Measurements from ENCODE around the gene ACTL10.

The ACTL10 gene

DNA sequence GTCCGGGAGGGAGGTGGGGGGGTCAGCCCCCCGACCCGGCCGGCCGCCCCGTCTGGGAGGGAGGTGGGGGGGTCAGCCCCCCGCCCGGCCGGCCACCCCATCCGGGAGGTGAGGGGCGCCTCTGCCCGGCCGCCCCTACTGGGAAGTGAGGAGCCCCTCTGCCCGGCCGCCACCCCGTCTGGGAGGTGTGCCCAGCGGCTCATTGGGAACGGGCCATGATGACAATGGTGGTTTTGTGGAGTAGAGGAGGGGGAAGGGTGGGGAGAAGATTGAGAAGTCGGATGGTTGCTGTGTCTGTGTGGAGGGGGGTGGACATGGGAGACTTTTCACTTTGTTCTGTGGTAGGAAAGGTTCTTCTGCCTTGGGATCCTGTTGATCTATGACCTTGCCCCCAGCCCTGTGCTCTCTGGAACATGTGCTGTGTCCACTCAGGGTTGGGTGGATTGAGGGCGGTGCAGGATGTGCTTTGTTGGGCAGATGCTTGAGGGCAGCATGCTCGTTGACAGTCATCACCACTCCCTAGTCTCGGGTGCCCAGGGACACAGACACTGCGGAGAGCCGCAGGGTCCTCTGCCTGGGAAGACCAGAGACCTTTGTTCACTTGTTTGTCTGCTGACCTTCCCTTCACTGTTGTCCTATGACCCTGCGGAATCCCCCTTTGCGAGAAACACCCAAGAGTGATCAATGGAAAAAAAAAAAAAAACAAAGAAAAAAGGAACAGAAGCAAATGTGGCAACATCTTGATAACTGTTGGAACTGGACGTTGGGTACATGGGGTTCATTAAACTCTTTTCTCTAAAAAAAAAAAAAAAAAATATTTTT is 35.1 kb downstream of the ACTL10 start:
- no peak for DNase-seq (ENCODE audit: low read depth in 1 of 2, low spot score in 1 of 2)
- TF ChIP-seq JUND (IDR thresholded peaks at IDR 0.05; ENCODE audit: low read depth), result no peak
- in situ Hi-C loops (cut with HindIII; ENCODE audit: low pct_unique_long_range_greater_than_20kb, low sequenced_read_pairs), result no loop called here

DNA sequence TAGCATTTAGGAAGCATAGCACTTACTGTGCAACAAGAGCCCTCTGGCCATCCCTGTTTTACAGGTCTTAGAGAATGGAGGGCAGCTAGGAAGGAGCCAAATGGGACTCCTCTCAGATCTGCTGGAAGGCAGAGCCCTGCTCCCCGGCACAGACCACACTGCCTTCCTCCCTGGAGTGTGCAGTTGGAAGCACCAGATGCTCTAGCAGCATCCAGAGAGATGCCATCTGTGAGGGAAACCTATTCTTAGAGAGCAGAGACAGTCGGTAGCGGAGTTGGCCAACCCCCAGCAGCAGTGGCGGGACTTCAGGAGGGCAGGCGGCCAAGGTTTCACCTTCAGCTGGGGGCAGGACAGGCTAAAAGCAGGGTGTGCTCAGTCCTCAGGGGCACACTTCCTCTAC is 36.1 kb downstream of the ACTL10 start:
- in situ Hi-C loops (cut with HindIII; ENCODE audit: low pct_unique_long_range_greater_than_20kb, low sequenced_read_pairs), result no loop called here
- peak; percentile 55 to 60 for DNase-seq (ENCODE audit: low read depth in 1 of 2, low spot score in 1 of 2)

DNA sequence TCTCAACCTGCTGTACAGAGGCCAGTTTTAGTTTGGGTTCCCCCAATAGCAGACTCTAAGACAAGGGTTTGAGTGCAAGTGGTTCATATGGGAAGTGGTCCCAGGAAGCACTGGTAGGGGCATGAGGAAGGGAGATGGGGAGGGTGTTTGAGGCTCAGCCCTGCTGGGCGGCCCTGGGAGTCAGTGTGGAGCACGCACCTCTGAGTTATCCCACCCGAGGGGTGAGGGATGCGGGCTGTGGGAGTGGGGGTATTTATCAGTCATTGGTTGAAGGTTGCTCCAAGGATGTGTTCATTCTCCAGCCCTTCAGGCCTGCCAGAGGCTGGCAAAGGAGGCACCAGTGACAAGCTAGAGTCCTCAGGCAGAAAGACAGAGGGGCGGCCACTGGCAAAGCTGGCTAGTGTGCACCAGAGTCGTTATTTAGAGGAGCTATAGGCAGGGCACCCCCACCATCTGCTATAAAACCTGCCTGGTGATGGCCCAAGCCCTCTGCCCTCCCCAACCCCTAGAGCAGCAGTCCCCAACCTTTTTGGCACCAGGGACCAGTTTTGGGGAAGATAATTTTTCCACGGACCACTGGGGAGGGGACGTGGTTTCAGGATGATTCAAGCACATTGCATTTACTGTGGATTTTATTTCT is 36.9 kb downstream of the ACTL10 start:
- no peak for TF ChIP-seq JUND (IDR thresholded peaks at IDR 0.05; ENCODE audit: low read depth)
- in situ Hi-C loops (cut with HindIII; ENCODE audit: low pct_unique_long_range_greater_than_20kb, low sequenced_read_pairs), result no loop called here
- no peak for DNase-seq (ENCODE audit: low read depth in 1 of 2, low spot score in 1 of 2)

More for the DNA sequence above, 36.1 kb downstream of the ACTL10 start:
- no peak for TF ChIP-seq JUND (IDR thresholded peaks at IDR 0.05; ENCODE audit: low read depth)

GRCh38 chr20:33704197-33704924 is 37.6 kb downstream of the ACTL10 start:
- in situ Hi-C loops (cut with HindIII; ENCODE audit: low pct_unique_long_range_greater_than_20kb, low sequenced_read_pairs), result no loop called here
- no peak for DNase-seq (ENCODE audit: low read depth in 1 of 2, low spot score in 1 of 2)
- TF ChIP-seq JUND (IDR thresholded peaks at IDR 0.05; ENCODE audit: low read depth), result no peak

GRCh38 chr20:33707668-33708067 is 40.9 kb downstream of the ACTL10 start:
- in situ Hi-C loops (cut with HindIII; ENCODE audit: low pct_unique_long_range_greater_than_20kb, low sequenced_read_pairs), result no loop called here
- TF ChIP-seq JUND (IDR thresholded peaks at IDR 0.05; ENCODE audit: low read depth), result no peak
- DNase-seq (ENCODE audit: low read depth in 1 of 2, low spot score in 1 of 2), result no peak

DNA sequence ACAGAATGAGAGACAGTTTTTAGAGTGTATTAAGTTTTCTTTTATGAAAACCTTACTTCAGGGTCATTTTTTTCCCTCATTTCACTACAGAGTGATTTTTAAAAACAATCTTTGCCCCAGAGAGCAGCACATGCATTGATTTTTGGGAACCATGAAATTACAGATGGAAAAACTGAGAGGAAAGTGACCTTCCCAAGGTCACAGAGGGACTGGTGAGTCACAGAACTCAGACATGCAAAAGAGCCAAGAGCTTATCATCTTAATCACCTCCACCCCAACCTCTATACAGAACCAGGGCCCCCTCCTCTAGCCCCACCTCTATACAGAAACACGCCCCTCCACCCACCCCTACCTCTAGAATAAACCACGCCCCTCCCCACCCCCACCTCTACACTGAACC is 42.7 kb downstream of the ACTL10 start:
- no peak for TF ChIP-seq JUND (IDR thresholded peaks at IDR 0.05; ENCODE audit: low read depth)
- in situ Hi-C loops (cut with HindIII; ENCODE audit: low pct_unique_long_range_greater_than_20kb, low sequenced_read_pairs), result no loop called here
- no peak for DNase-seq (ENCODE audit: low read depth in 1 of 2, low spot score in 1 of 2)

DNA sequence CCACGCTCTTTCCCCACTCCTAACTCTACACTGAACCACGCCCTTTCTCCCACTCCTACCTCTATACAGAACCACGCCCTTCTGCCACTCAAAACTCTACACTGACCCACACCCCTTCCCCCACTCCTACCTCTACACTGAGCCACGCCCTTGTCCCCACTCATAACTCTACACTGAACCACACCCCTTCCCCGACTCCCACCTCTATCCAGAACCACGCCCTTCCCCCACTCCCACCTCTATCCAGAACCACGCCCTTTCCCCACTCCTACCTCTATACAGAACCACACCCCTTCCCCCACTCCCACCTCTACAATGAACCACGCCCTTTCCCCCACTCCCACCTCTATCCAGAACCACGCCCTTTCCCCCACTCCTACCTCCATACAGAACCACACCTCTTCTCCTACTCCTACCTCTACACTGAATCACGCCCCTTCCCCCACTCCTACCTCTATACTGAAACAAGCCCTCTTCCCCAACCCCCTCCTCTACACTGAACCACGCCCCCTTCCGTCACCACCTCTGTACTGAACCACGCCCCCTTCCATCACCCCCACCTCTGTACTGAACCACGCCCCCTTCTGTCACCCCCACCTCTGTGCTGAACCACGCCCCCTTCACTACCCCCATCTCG is 43.3 kb downstream of the ACTL10 start:
- no peak for TF ChIP-seq JUND (IDR thresholded peaks at IDR 0.05; ENCODE audit: low read depth)
- in situ Hi-C loops (cut with HindIII; ENCODE audit: low pct_unique_long_range_greater_than_20kb, low sequenced_read_pairs), result no loop called here
- DNase-seq (ENCODE audit: low read depth in 1 of 2, low spot score in 1 of 2), result no peak

GRCh38 chr20:33710681-33711445 is 44.1 kb downstream of the ACTL10 start:
- DNase-seq (ENCODE audit: low read depth in 1 of 2, low spot score in 1 of 2), result no peak
- in situ Hi-C loops (cut with HindIII; ENCODE audit: low pct_unique_long_range_greater_than_20kb, low sequenced_read_pairs), result no loop called here
- no peak for TF ChIP-seq JUND (IDR thresholded peaks at IDR 0.05; ENCODE audit: low read depth)

DNA sequence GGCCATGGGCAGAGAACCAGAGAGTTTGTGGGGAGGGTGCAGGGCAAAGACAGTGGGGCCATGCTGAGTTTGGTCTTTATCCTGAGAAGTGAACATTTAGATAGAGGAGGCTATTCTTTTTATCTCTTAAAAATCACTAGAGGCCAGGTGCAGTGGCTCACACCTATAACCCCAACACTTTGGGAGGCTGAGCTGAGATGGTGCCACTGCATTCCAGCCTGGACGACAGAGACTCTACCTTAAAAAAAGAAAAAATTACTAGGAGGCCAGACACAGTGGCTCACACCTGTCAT is 44.6 kb downstream of the ACTL10 start:
- no peak for TF ChIP-seq JUND (IDR thresholded peaks at IDR 0.05; ENCODE audit: low read depth)
- in situ Hi-C loops (cut with HindIII; ENCODE audit: low pct_unique_long_range_greater_than_20kb, low sequenced_read_pairs), result no loop called here
- DNase-seq (ENCODE audit: low read depth in 1 of 2, low spot score in 1 of 2), result no peak

DNA sequence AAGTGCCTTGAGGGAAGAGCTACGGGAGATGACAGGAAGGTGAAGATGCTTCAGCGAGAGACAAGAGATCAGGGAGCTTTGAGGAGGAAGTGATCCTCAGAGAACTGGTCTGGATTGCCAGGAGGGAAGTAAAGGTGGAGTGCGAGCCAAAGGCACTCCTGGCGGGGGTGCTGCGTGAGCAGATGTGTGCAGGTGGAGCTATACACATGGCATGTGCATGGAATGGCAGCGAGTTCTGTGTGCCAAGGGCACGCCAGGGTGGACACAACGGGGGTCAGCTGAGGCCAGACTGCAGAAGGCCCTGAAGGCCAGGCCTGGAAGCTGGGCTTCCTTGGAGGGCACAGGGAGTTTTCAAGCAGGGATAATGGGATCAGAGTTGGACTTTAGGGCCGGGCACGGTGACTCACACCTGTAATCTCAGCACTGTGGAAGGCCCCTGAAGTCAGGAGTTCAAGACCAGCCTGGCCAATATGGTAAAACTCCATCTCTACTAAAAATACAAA is 47.2 kb downstream of the ACTL10 start:
- no peak for TF ChIP-seq JUND (IDR thresholded peaks at IDR 0.05; ENCODE audit: low read depth)
- no peak for DNase-seq (ENCODE audit: low read depth in 1 of 2, low spot score in 1 of 2)
- in situ Hi-C loops (cut with HindIII; ENCODE audit: low pct_unique_long_range_greater_than_20kb, low sequenced_read_pairs), result no loop called here

DNA sequence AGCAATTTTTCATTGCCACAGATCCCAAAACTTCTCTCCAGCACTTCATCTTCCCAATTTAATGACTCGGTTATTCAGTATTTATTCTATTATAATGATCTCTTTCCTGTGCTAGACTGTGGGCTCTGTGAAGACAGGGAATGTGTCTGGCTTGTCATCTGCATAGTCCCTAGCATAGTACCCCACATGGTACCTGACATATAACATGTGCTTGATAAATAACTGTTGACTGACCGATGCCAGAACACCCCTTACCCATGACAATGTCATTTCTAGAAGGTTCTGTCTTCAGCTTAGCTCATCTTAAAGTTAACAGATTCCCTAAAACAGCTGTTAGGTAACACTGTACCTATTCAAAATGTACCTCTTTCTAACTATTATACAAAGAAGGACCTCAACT is 49.8 kb downstream of the ACTL10 start:
- no peak for TF ChIP-seq JUND (IDR thresholded peaks at IDR 0.05; ENCODE audit: low read depth)

More for the DNA sequence above, 49.8 kb downstream of the ACTL10 start:
- in situ Hi-C loops (cut with HindIII; ENCODE audit: low pct_unique_long_range_greater_than_20kb, low sequenced_read_pairs), result no loop called here
- DNase-seq (ENCODE audit: low read depth in 1 of 2, low spot score in 1 of 2), result no peak
